HG02943 (cell line): ENCODE results near the gene ACBD6.

Source experiments
- ATAC-seq: cut with Tn5 transposase; IDR thresholded peaks from one replicate; pipeline ENCODE4 v1.9.1; 2021; ENCODE audit warnings: mild to moderate bottlenecking, low read depth, moderate library complexity; ENCODE audit not compliant: unreplicated experiment

ACBD6 gene

GRCh38 chr1:180261030-180261429 lies 241.3 kb downstream of the ACBD6 start:
- ATAC-seq = no peak

- ATAC-seq = no peak
Observed at GRCh38 chr1:180260541-180260940, 241.8 kb downstream of the ACBD6 start.

- no peak for ATAC-seq
Observed at GRCh38 chr1:180259431-180260338, 242.7 kb downstream of the ACBD6 start.

- no peak for ATAC-seq
Observed at GRCh38 chr1:180258935-180259334, 243.4 kb downstream of the ACBD6 start.

GRCh38 chr1:180258290-180258689 lies 244.1 kb downstream of the ACBD6 start:
- ATAC-seq = no peak

- no peak for ATAC-seq
Observed at GRCh38 chr1:180257486-180257885, 244.9 kb downstream of the ACBD6 start.

GRCh38 chr1:180257028-180257386 lies 245.4 kb downstream of the ACBD6 start:
- no peak for ATAC-seq

- ATAC-seq = no peak
Observed at GRCh38 chr1:180256341-180257027, 245.9 kb downstream of the ACBD6 start.

GRCh38 chr1:180255536-180256340 lies 246.6 kb downstream of the ACBD6 start:
- no peak for ATAC-seq

- ATAC-seq = no peak
Observed at GRCh38 chr1:180254854-180255253, 247.5 kb downstream of the ACBD6 start.

GRCh38 chr1:180254496-180254819 lies 247.9 kb downstream of the ACBD6 start:
- no peak for ATAC-seq

- no peak for ATAC-seq
Observed at GRCh38 chr1:180253585-180254495, 248.5 kb downstream of the ACBD6 start.

- no peak for ATAC-seq
Observed at GRCh38 chr1:180252638-180253536, 249.5 kb downstream of the ACBD6 start.

GRCh38 chr1:180251526-180252305 lies 250.7 kb downstream of the ACBD6 start:
- ATAC-seq = no peak

GRCh38 chr1:180250883-180251509 lies 251.4 kb downstream of the ACBD6 start:
- no peak for ATAC-seq

- ATAC-seq = no peak
Observed at GRCh38 chr1:180250499-180250770, 251.9 kb downstream of the ACBD6 start.

- no peak for ATAC-seq
Observed at GRCh38 chr1:180249725-180250498, 252.5 kb downstream of the ACBD6 start.
